LNCAP (cell line): ENCODE measurements around the gene PPFIA3.

Experiments used
- CTCF ChIP-seq: fragments of 450-650 bp; IDR thresholded peaks from 2 replicates; pipeline ENCODE4 v1.5.1; 2017; ENCODE audit warnings: mild to moderate bottlenecking

Gene PPFIA3

GRCh38 chr19:49113762-49114629, 5.3 kb upstream of the PPFIA3 start, which contains the start of gene LIN7B:
Gene LIN7B, plus strand, starts transcription at chr19:49114370. Its CDS starts 35 bp downstream, at chr19:49114405.
- TF ChIP-seq CTCF = peak; percentile 42; the same call in 1 of the 2 replicates

GRCh38 chr19:49114630-49115363, 4.5 kb upstream of the PPFIA3 start:
- no peak for TF ChIP-seq CTCF

- TF ChIP-seq CTCF = no peak
Measured at GRCh38 chr19:49116544-49116943, 2.8 kb upstream of the PPFIA3 start.

- TF ChIP-seq CTCF = no peak
Measured at GRCh38 chr19:49117677-49118564, 1.4 kb upstream of the PPFIA3 start.

GRCh38 chr19:49118565-49119410, 556 bp upstream of the PPFIA3 start, which contains the start of gene C19orf73:
Gene C19orf73, minus strand, starts transcription at chr19:49119143. Its CDS starts 121 bp downstream, at chr19:49119022.
- no peak for TF ChIP-seq CTCF

GRCh38 chr19:49120325-49120683, 960 bp downstream of the PPFIA3 start:
- no peak for TF ChIP-seq CTCF
